GM03348 (cell line): ENCODE measurements around the gene ANKRD50.

Source experiments
- DNase-seq: peaks from one replicate; pipeline ENCODE4 v3.0.0; 2012; ENCODE audit warnings: low spot score

The ANKRD50 gene

DNA sequence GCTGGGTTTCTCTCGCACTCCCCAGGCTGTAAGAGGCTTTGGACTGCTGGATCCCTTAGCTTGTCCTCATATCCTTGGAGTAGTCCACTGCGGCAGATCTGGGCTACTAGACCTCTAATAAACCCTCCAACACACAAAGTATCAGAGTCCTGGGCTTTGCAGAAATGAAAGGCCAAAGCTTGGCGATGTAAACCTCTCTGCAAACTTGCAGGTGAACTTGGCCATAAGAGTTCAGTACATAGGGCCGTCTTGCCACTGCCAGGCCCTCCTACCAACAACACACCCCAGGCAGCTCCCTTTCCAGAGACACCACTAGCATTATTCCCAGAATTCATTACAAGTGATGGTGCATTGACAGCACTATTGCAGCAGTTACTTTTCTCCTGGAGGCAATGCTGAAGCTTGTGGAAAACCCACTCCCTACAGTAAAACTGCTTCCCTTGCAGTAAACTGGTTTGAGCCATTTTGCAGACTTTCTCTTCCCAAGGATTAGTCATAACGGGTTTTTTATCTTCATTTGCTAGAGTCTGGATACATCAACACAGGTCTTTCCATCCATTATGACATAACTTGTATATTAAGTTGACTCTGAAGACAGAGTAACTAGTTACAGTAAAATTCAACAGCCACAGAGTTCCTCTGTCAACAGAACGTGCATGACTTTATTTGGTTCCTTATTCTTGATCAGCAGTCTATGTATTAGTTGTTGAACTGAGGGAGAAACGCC is 2.4 kb downstream of the ANKRD50 start:
- no peak for DNase-seq

DNA sequence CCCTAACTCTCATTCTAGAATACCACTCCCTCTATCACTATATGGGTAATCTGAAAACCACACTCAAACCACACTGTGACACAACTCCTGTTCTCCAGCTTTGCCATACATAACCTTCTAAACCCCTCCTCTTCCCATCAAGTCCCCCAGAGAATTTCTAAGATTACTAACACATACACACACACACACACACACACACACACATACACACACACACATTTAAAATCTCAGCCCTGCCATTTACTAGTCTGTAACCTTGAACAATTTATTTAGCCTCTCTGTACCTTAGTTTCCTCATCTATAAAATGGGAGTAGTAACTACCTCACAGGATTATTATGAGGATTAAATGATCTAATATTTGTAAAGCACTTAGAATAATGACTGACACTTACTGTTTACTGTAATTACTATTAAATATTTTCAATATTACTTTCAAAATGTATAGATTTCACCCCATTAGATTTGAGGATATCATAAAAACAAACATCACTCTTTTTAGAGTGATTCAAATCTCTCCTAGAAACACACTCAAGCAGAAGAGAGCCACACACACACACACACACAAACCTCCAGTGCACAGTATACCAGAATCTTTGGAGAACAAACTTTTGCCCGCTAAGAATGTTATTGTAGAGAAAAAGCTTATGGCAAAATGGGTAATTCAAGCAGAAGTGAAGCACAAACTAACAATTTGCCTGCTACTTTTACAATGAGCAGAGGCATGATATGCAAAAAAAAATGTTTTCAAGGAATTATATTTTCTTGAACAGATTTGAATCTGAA is 3.8 kb downstream of the ANKRD50 start:
- peak; percentile 7 for DNase-seq

DNA sequence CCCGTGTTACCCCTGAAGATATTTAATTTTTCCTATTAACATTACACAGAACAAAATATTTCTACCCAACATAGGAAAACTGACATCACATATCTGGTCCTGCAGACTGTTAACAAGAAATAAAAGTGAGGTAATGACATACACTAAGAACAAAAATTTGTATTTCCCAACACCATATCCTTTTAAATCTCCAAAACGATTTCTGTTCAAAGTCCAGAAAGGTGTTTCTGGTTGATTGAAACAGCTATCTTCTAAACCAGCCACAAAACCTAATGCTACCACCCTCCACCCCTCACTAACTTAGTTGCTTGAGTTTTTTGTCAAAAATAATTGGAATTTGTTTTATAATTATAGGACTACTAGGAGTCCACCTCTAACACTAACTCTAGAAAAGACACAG is 7.1 kb downstream of the ANKRD50 start:
- no peak for DNase-seq

DNA sequence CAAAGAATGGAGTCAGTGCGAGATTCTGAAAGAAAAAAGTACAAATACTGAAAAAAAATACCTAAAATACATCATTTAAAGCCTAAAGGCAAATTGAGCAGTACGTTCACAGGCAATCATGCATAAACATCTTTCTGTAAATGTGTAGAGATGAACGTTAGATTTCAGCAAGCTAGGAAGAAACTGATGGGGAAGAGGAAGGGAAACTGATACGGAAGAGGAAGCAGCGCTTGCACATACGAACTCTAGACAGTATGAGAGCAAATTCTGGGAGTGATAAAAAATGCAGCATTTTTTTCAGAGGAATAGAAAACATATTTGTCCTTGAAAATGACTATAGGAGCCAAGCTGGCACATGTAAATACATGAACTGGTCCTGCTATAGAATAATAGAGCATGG is 9.4 kb downstream of the ANKRD50 start:
- DNase-seq = no peak

DNA sequence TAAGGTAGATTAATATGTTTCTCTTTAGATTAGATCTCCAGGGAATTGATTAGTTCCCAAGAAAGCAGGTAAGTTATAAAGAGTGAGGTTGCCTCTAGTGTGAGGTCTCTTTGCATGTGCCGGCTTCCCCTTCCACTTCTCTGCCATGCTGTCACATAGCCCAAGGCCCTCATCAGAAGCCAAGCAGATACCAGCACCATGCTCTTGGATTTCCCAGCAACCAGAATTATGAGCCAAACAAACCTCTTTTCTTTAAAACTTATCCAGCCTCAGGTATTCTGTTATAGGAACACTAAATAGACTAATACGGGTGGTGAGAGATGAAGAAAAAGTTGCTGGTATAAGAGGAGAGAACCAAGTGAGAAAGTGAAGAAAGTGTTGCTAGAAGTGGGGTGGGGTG is 15.1 kb downstream of the ANKRD50 start:
- DNase-seq = no peak

DNA sequence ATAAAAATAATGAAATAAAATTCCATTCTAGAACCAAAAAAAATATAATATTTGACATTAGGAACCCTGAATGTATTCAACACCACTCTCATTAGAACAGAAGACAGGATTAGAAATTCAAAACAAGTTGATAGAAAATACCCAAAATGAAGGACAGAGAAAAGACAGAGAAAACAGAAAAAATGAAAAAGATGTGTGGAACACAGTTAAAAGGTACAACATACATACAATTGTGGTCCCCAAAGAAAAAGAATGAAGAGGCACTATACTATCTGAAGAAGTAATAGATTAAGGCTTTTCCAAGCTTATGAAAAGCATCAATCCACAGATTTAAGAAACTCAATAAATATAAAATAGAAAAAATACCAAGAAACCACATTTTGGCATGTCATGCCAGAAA is 16.4 kb downstream of the ANKRD50 start:
- no peak for DNase-seq

DNA sequence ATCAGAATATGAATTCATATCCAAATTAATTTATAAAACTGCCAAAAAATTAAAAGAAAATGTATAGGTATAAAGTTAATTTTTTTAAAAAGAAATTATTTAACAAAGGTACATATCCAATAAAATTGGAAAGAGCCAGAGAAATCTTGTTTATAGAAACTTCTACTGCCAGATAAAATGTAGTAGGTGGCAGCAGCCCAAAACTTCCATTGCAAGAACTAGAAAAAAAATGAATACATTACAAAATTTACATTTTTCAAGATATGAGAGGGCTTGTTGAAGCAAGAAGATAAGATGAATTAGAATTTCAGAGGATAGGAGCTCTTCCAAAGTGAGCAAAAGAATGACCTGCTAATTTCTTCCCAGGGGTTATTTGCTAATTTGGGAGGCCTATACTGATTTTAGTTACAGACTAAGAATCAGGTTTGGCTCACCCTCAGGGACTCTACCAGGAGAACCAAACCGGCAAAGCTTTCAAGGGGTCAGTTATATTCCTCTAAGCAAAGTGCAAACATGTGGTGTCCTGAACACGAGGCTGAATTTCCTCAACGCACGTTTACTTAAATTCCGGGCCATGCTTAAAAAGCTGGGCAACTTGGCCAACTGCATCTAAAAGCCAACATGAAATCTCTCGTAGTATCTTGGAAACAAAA is 17.5 kb downstream of the ANKRD50 start:
- no peak for DNase-seq

DNA sequence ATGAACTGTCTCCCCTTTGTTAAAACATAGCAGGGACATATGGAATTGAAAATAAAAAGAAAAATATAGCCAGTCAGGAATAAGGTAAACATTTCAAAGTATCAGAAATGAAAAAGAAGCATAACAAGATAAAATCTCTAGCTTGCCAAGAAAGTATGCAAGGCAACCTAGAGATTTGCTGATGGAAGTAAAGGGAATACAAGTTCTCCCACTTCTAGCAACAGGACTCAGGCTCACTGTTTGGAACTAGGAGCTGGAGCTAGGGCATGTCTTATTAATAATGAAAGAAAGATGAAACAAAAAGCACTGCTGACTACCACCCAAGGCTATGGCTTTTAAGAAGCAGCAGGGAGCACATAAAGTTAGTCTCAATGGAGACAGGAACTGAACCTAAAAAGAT is 18.2 kb downstream of the ANKRD50 start:
- no peak for DNase-seq

DNA sequence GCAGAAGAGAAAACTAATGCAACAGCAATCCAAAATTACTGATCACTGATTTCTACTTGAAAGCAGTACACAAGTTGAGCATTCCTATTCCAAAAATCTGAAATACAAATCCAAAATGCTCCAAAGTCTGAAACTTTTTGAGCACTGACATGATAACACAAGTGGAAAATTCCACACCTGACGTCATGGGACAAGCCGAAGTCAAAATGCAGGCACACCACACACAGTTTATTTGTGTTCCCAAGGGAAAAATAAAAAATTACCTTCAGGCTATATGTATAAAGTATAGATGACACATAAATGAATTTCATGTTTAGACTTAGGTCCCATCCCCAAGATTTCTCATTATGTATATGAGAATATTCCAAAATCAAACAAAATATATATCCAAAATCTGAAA is 20.7 kb downstream of the ANKRD50 start:
- DNase-seq = no peak

DNA sequence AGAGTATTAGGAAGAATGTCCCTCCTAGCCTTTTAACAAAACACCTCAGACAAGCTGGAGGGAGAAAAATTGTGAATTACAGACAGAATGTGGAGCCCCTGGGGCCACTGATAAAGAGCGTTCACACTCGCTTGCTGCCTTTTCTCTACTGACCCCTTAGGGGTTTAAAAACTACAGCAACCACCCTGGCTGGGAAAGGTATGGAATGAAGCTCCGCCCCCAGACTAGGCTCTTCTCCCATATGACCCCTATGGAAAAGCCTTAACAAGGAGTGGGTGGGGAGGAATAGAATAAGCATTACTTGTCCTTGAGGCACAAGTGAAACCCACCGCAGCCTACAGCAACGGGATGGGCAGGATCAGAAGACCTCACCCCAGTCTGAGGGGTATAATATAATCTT is 26.3 kb downstream of the ANKRD50 start:
- DNase-seq = no peak

DNA sequence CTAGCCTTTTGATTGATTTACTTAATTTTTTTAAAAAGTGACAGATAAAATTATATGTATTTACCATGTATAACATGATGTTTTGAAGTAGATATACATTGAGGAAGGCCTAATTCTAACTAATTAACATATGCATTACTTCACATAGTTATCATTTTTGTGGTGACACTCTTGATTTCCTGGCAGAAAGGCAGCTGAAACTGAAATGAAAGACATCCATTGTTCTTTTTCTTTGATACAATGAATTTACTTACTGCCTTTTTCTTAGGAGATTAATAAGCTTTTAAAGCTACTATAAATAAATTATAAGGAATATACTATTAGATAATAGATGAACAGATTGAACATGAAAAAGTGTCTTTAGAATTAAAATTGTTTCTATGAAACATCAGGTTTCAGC is 26.7 kb downstream of the ANKRD50 start:
- DNase-seq = peak; percentile 2

DNA sequence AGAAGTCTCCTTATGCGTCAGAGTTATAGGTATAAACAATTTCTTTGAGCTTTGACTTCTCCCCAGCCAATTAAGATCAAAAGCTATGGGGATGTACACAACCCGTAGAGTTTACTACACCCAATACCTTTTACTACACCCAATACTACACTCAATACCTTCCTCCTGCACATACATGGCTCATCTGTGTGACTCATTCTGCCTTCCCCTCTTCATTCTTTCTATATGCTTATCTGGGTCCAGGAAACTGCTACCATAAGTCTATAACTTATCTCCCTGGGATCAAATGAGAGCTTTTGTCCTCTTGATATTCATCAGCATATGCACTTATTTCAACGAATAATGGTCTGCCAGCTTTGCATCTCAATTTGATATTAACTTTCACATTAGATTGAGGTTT is 28.2 kb downstream of the ANKRD50 start:
- no peak for DNase-seq

DNA sequence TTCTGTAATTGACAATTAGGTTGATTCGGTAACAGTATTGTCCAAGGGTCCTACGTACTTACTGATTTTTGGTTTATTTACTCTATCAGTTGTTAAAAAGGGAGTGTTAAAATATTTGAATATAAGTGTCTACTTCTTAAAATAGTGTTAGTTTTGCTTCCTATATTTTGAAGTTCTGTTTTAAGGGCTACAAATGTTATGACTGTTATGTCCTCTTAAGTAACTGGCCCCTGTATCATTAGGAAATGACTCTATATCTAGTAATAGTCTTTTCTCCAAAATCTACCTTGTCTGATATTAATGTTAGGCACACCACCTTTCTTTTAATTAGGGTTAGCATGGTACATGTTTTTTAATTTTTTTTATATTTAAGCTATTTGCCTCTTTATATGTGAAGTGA is 30.1 kb downstream of the ANKRD50 start:
- no peak for DNase-seq

DNA sequence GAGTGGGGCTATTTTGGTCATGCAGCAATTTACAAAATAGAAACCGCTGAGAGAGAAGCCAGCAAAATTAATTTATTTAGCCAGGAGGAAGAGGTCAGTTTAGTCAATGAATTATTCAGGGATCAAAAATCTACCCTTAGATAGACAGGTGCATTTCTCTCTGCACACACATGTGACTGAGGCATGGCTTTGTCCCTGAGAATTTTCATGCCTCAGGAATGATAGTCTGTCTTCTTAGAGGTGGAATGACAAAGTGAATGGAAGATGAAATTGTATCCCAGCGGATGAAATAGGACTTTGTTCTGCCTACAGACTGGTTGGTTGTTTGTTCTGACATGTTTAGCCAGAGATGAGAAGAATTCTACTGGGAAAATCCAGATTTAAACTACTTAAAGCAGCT is 46.0 kb downstream of the ANKRD50 start:
- DNase-seq = no peak

DNA sequence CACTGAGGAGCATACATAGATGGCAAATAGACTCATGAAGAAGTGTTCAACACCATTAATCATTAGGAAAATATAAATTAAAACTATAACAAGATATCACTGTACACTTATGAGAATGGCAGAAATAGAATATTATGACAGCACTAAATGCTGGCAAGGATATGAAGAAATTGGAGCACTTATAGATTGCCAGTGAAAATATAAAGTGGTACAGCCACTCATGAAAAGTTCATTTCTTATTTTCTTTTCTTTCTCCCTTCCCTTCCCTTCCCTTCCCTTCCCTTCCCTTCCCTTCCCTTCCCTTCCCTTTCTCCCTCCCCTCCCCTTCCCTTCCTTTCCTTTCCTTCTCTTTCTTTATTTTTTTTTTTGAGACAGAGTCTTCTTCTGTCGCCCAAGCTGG is 53.7 kb downstream of the ANKRD50 start:
- DNase-seq = no peak

DNA sequence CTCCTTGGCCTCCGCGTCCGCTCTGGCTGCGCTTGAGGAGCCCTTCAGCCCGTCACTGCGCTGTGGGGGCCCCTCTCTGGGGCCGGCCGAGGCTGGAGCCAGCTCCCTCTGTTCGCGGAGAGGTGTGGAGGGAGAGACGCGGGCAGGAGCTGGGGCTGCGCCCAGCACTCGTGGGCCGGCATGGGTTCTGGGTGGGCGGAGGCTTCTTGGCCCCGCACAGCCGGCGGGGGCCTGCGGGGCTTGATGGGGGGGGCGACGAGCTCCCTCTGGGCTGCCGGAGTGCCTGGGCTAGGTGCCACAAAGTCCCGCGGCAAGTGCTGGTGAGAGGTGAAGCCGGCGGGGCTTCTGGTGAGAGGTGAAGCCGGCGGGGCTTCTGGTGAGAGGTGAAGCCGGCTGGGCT is 61.9 kb downstream of the ANKRD50 start:
- DNase-seq = no peak

DNA sequence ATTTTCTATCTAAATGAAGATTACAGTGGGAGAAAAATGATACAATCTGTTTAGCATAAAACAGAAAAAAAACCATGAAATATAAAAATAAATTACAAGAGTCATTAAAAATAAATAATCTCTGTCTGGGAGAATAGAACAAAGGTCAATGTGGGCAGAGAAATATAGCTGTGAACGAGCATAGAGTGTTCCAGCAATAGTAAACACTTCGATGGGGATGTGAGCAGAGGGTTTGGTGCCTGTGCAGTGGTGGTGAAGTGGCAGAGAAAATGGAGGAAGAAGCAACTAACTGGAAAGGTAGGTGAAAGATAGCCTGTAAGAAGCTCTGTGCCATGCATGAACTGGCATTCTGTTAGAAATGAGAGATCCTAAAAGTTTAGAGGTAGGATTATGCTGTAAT is 64.9 kb downstream of the ANKRD50 start:
- no peak for DNase-seq

DNA sequence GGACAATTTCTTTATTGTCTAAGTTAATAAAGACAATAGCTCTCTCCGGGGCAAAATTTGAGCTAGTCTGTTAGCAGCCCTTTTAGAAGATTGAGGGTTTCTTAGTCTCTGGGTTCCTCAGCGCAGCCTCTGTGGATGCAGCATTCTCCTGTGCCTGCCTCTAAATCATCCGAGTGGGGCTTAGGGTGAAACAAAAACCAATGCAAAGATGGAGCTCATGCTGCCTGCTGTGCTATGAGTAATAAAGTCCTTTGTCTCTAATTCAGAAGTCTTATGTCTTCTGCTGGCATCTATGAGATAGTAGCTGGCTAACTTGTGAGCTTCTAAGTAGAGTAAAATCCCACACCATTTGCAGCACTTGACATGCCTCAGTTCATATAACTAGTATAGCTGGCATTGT is 67.9 kb downstream of the ANKRD50 start:
- DNase-seq = no peak

DNA sequence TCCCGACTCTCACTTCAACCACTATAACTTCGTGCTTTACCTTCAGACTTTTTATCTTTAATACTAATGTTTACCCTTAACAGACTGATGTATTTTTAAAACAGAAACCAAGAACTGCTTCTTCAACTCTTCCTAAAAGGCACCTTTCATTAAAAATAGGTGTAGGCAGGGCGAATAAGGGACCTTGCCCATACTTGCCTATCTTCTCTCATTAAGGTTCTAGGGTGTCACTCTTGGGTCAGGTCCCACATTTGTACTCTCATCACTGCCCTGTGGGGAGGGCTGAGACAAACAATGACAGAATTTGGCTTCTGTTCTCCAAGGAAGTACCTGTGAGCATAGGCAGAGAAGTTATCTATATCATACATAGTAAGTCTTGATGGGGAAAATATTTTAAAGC is 69.7 kb downstream of the ANKRD50 start:
- DNase-seq = no peak

DNA sequence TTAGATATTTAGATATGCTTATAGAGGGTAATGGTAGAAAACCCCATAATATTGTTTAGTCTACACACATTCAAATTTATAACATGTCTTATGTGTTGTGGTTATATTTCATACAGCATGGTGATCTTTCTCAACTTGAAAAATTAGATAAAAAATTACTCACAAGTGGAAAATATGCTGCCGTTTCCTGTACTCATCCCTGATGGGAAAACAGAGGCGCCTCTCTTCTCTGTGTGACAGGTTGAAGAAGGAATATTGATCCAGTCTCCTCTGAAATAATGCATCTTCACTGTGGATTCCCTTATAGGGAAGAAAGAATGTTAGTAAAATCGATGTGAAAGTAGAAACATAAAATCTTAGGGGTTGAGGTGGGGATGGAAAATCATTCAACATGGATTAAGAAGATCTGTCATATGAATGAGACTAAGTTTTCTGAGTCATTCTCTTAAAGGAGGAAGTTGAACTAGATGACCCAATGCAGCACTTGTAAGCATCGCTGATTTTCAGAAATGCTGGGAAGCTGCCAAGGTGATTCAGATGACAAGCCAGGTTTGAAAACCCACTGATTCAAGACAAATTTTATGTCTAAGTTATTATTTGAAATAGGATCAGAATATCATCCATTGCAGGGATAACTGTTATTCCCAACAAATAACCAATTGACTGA is 70.7 kb downstream of the ANKRD50 start:
- DNase-seq = peak; percentile 9

DNA sequence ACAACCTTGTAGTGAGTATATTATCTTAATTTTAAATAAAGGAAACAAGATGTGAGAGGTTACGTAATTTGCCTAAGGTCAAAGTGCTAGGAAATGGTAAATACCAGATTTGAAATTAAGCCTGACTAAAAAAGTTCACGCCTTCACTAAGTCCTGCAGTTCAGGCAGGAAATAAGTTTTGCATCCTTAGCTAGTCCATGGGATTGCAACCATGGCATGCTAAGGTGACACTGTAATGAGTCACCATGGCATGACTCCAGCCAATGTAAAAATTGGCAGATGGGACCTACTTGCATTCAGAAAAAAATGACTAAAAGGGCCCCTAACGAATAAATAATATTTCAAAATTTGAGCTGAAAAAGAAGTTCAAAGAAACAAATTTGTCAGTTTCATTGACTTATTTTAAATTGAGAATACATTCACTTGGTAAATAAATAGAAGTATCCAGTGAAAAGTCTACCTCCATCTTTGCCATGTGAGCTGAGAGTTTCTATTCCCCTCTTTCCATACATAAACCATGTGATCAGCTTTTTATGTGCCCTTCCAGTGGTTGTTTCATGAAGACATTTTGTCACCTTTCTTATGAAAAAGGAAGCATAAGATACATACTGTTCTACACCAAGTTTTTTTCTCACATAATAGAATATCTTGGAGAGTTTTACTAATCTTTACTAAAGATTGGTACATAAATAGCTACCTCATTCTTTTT is 72.4 kb downstream of the ANKRD50 start:
- peak; percentile 12 for DNase-seq

DNA sequence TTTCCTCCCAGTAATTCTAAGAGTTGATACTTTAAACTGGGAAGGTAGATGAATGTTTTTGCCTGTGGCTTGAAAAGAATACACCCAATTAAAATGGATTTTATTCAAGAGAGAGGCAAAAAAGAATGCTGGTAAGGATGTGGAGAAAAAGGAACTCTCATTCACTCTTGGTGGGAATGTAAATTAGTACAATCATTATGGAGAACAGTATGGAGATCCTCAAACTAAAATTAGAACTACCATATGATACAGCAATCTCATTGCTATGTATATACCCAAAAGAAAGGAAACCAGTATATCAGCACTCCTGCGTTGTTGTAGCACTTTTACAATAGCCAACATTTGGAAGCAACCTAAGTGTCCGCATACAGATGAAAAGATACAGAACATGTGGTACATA is 75.2 kb downstream of the ANKRD50 start:
- no peak for DNase-seq
